HG02840 (cell line): Measurements from ENCODE around the gene TBX15.
"Not testable (repeated sequence)": the region's sequence is repeated elsewhere in the genome, so short reads cannot be mapped to it uniquely, and the experiment has no call there.

Source experiments
- ATAC-seq: cut with Tn5 transposase; IDR thresholded peaks from one replicate; pipeline ENCODE4 v1.9.1; 2021; ENCODE audit warnings: mild to moderate bottlenecking, moderate library complexity, moderate number of reproducible peaks; ENCODE audit not compliant: unreplicated experiment, low FRiP score

Gene TBX15

DNA sequence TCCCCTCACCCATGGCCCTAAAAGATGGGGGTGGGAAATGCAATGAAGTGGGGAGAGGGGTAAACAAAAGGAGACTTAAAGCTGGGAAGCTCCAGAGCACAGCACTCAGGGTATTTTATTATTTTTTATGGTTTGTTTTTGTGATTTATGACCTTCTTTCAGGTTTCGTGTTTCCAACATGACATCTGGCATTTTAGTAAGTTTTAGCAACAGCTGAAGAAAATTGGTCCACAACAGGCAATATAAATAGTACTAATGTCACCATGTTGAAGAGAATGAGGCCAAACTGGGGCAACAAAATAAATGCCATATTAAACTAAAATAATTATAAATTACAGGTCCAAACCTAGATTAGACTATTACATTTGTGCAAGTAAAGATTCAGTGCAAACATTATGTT is 56.3 kb downstream of the TBX15 start:
- ATAC-seq, result no peak

DNA sequence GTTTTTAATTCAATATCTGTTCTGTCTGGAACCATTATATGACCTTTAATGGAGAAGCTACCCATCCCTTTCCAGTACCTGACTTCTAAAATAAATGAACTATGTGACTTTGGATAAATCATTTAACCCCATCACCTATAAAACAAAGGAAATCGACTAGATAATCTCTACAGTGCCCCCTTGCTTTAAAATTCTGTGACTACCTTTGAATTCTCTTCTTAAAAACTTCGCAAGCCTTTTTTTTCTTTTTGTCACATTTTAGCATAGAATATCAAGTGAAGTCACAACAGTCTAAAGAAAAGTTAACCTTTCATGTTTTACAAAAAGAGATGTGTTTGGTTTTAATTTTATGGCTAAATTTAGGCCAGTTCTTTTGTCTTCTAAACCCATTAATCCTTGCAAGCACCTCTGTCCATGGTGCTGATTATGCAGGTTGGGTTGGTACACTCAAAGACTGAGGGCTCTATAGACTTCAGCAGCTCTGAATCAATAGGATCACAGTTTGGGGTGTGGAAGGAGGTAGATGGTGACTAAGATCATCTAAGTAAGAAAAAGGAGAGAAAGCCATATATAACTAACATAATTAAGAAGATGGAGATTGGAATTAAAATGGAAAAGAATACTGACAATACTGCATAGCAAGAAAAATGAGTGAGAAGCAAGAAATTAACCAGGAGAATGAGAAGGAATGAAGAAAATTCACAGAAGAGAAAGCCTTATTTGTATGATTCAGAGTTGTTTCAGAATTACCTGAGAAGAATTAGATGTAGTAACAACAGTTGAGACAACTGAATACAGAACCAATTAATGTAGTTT is 59.2 kb downstream of the TBX15 start:
- ATAC-seq, result no peak

DNA sequence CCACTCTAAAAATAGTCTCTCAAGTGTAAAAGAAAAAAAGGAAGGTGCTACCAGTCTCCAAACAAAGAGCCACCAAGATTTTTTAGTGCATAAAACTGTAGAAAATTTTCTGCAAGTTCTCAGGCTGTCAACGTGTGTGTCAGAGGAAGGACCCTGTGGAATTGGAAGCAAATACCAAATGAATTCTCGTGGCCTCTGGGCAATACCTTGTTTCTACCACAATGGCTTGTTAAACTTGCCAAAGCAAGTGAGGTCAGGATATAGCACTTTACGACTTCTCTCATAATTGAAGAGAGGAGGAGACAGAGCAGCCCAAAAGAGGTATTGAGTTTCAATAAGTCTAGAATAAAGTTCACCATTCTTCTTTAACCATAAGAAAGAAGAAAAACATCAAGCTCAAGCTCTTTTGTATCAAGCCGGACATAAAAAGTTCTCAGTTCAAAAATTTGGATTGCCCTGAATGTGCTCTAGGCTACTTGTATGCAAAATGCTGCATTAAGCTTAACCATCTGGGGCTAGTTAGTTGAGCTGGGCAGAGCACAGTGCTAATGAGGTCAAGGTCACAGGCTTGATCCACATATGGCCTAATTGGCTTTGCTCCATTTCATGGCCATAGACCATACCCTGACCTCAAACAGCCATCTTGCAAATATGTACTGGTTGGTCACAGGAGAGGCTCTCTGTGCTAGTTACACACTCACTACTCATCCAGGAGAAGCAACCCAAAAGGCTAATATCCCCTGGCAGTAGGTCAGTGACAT is 60.5 kb downstream of the TBX15 start:
- no peak for ATAC-seq

DNA sequence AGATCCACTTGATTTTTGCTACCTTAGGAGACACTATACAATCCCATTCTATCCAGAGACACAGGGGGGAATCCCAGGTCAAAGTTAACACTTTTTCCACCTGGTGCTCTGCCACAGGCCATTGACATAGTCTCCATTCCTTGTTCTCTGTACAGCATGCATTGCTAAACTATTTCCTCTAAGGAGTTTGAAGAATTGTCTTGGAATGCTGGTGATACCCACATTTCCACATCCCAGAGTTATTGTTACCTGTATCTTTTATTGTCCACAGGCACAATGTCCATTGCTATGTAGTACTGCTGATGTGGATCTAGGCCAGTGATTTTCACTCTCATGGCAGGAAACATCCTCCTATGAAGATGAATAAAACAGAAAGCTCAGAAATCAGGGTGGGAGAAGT is 61.9 kb downstream of the TBX15 start:
- no peak for ATAC-seq

DNA sequence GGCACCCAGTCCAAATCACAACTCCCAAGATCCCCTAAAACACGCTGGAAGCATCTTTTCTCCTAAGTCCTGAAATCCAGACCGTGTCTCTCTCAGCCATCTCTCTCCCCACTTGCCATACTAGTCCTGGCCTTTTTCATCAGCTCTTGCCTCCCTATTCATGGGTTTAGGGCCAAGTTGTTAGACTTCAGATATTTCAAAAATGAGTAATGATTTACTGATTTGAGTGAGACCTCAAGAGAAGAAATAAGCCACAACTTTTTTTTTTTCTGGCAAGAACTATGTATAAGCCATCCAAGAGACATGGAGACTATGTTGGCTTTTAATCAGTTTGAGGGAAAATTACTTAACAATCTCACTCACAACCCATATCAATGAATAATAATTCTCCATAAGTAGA is 62.5 kb downstream of the TBX15 start:
- ATAC-seq, result no peak

DNA sequence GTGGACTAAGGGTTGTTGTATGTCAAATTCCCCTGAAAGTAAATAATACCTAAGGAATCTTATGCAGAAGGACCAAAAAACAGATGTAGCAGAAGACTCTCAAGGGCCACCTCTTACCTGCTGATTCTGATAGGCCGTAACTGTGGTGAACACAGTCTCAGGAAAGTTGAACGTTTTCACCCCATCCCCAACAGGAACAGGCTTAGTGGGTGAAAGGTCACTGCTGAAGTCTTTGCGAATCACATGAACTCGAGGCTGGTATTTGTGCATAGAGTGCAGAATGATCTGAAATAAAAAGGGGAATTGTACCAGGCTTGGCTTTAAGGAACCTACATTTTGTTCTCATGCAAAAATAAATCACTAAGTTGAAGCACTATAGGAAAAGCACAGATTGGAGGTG is 64.8 kb downstream of the TBX15 start:
- no peak for ATAC-seq

DNA sequence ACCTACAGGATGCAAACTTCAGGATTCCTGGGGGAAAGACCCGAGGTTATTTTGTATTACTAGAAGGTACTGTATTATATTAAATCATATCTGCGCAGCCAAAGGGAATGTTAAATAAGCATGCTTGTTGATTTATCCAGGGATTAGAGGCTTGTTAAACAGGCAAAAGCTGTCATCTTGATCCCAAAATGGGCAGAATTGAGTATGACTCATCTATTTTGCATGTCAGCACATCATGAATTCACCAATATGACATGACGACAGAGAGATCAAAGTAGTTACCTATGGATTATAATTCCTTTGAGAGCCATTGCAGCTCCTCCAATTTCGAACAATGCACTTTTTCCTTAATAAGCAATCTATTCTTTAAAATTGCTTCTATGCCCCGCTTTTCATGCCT is 66.1 kb downstream of the TBX15 start:
- ATAC-seq, result no peak

DNA sequence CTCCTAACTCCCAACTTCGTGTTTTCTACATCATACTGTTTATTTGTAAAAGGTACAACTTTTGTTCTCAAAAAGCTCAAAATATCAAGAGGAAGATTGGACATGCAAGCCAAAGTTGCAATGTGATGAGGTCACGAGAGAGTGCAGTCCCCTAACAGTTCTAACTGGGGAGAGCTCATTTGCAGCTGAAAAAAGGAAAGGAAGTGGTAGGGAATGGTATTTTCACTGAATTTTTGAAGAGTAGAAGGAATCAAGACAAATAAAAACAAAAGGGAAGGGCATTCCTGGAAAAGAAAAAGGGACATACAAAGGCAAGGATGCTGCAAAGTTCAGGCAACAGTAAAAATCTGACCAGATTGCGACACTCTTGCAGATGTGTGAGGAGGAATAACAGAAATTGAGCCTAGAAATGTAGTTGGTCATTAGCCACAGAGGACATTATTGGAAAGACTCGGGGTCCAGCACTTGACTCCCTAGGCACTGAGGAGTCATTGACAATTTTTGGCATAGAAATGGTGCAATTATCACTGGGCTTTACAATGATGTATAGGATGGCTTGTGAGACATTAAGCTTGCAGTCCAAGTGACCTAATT is 67.9 kb downstream of the TBX15 start:
- ATAC-seq, result no peak

DNA sequence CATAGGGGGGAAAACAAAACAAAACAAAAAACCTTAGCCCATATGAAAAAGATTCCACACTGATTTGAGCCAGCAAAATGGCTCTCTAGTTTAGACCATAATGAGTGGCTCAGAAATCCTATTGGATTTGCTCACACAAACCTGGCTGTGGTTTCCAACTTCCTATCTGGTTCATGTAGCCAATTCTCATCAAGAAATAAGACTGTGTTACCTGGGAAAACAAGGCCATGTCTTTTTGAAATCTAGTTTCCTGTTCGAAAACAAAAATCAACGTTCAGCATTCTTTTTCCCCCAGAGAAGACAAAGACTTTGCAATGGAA is 69.2 kb downstream of the TBX15 start:
- ATAC-seq, result no peak

DNA sequence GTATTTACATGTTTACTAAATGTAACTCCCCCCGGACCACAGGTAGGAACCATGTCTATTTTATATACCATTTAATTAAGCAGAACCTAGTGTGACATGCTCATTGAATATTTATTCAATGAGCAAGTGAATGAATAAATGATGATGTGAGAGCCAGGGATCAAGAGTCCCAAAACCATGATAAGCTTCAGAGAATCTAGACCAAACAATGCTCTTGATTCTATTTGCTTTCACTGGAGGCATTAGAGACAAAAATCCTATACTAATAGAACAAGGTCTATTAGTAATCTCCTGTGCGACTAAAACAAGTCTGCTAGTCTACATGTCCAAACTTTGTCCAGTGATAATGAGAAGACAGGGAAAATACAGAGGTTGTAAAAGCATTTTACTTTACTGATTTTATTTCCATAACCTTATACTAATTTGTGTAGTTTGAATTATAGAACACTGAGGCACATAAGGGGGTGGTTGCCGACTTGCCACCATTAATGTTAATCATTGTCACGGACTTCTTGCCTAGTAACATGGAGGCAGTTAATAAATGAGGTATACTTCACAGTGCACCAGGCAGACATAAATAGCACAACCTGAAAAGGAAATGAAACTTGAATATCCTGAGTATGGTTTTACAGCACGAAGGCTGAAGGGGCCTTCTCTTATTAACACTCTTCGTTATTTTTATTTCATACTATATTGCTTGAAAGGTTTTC is 69.8 kb downstream of the TBX15 start:
- peak; percentile 52 for ATAC-seq

DNA sequence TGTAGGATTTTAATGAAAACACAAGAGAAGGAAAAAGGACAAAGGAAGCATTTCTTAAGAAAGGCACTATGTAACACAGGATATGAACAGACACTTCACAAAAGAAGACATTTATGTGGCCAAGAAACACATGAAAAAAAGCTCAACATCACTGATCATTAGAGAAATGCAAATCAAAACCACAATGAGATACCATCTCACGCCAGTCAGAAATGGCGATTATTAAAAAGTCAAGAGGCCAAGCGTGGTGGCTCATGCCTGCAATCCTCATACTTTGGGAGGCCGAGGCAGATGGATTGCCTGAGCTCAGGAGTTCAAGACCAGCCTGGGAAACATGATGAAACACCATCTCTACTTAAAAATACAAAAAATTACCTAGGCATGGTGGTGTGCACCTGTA is 71.8 kb downstream of the TBX15 start:
- not testable (repeated sequence) for ATAC-seq

DNA sequence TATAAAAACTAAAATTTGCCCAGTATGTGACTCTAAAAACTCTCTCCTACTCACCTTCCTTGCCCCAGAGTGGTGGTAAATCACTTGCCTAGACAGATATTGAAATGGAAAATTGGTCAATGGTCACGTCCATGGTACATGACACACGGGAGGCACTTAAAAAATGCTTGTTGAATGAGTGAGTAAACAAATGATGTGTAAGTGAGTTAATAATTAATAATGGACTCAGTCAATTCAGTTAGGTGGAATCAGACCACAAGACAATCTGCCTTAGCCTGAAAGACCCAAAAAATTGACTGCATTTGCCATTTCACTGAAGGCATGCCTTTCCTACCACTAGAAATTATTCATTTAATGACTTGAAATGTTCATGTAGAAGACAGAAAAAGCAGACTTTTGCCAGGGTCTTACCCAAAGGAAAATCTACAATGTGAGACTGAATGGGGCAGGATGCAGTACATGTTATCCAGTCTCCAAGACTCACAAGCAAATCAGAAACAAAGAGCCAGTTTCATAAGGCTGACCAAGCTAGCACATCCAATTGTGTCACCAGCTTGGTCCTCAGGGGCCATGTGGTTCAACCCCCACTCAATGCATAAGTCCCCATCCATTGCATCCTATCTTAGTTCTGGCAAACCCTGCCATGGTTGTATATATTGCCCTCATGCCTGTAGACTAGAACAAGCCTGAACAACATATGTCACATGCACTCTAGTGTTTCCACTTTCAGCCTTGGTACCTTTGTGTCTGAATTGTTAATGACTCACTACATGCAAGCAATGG is 73.6 kb downstream of the TBX15 start:
- peak; percentile 54 for ATAC-seq

DNA sequence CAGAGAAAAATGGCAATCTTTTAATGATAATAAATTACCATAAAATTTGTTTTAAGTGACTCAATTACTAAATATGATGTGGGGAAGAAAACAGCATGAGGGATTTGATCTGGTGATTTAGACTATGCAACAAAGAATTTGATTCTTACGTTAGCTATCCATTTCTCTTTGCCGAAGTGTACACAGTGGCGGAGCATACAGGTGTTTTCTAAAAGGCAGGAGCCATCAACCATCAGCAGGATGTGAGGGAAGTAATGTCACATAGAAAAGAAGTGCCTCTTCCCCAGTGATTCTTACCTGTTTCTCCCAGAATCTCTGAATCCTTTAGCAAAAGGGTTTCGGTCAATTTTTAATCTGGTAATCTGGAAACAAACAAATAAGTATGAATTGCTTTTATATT is 74.3 kb downstream of the TBX15 start:
- no peak for ATAC-seq

DNA sequence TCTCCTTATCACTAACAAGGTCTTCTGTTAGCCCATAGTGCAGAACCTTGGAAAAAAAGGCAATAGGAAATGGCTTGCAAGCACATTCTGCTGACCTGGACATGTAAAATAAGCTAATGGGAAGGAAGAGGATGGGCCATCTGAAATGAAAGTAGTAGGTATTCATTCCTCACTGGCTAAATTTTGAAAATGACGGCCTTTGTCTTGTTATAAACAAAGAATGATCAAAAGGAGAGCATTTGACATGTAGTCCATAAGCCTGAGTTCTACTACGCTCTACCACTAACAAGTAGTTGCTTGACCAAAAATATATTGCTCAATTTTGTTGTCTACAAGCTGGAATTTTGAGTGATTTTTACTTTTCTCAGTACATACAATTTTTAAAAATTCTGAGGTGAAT is 75.6 kb downstream of the TBX15 start:
- ATAC-seq, result no peak

DNA sequence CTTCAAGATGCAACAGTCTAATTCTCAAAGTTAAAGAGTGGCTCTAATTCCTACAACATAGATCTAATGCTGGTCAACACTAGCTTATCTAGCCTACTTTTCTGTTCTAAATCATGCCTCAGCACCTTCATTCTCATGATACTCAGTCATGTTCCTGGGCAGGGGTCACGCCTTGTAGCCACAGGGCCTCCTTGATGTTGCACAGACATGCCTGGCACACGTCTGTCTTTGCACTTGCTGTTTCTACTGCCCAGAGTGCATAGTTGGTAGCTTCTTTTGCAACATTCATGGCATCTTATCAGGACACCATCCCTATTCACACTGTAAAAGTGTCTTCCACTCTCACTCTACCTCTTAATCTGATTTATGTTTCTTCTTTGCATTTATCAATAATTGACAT is 76.6 kb downstream of the TBX15 start:
- no peak for ATAC-seq

DNA sequence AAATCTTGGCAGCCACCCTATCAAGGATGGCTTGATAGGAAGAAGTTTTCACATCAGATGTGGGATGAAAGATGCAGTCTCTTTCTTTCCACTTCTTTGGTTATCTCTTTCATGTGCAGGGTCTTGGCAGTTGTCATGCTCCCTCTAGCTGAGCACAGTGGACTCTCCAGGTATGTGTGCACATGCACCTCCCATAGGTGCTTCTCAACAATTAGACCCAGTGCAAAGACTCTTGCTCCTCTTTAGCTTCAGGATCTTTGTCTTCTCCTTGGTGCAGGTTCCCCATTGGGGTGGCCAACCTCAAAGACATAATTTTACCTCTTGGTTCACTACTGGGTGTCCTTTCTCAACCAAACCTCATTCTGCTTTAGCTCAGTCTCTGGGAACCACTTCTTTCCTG is 80.7 kb downstream of the TBX15 start:
- ATAC-seq, result no peak

DNA sequence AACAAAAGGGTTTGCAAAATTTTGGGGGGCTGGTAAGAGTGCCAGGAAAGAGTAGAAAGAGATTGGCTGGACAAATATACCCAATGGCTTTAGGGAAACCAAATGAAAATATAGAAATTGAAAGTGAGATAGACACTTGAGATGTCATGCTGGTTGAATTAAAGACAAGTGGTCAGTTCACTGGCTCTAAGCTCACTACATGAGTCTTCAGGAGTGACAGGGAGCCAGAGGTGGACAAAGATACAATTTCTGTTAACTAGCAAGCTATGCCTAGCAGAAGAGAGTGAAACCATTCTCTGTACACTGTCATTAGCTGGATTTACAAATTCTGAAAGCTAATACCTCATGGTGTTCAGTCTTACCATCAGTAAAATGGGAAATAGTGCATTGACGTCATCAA is 82.5 kb downstream of the TBX15 start:
- ATAC-seq, result no peak

DNA sequence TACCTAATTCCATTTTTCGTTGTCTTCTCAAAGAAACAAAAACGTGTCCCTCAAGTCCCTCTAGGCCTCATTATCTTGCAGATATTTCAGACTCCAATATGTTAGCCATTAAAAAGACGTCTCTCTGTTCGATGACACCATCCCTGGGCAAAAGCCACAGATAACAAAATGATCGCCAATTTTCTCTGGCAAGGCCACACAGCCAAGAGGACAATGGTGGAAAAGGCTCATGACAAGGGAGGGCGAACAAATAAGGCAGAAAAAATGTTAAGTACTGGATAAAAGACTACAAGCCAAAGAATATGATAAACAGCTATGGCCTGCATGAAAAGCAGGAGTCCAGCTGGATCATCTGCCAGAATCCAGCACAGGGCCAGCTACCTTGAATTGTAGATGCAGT is 82.9 kb downstream of the TBX15 start:
- ATAC-seq, result no peak

DNA sequence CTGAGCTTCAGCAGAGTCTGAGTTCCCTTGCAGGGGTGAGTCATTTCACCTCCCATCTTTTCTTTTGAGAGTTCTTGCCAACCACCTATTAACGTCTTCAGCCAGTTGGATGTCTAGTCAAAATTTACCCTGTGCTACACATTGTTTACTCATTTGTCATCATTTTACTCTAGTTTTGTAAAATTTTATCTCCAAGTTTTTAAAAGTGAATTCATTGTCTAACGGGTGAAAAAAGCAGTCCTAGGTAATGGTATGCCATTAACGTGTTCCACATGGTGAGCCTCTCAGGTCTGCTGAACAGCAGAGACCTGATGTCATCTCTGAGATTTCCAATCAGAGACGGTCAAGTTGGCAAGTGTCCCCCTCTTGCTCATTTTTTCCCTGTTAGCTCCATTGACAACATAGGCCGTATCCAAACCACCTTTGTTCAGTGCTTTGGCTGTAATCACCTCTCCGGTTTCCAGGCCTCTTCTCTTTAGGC is 85.4 kb downstream of the TBX15 start:
- ATAC-seq, result no peak

DNA sequence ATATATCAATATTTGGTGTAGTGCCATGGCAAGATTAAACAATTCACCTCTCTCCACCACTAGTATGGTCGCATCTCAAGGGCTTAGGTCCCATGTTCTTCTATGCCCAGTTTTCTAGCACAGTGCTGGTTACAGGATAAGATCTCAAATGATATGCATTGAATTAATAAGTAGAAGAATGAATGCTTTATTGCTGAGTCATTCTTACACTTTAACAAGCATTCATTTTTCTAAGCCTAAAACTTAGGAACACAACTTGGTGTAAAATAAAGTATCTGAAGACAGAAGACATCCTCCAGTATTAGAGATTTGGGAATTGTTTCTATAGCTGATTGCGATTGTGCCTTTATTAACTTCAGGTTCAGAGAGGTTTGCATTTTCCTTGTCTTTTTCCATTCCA is 85.8 kb downstream of the TBX15 start:
- ATAC-seq, result no peak
